Rectal smooth muscle tissue (tissue), 1 donor: ENCODE data around the gene IQSEC1.

Source experiments
- H3K27ac ChIP-seq: one replicate; pipeline ENCODE4 v1.7.0; 2013; ENCODE audit warnings: low read depth, low read length, inconsistent platforms
- H3K27me3 ChIP-seq: one replicate; pipeline ENCODE4 v1.7.0; 2013; ENCODE audit warnings: low read length; ENCODE audit not compliant: control insufficient read depth, insufficient read depth
- H3K36me3 ChIP-seq: one replicate; pipeline ENCODE4 v1.7.0; 2013; ENCODE audit warnings: low read length; ENCODE audit not compliant: control insufficient read depth, insufficient read depth
- H3K4me1 ChIP-seq: one replicate; pipeline ENCODE4 v1.7.0; 2013; ENCODE audit warnings: low read length; ENCODE audit not compliant: control insufficient read depth, insufficient read depth
- H3K4me3 ChIP-seq: one replicate; pipeline ENCODE4 v1.7.0; 2013; ENCODE audit warnings: low read length
- H3K9ac ChIP-seq: one replicate; pipeline ENCODE4 v1.7.0; 2013; ENCODE audit warnings: low read length

The IQSEC1 gene

GRCh38 chr3:12947504-12948369 lies 125.5 kb downstream of the IQSEC1 start:
- H3K9ac ChIP-seq = no peak overlapping the region
- no peaks in the 10 kb centered on the region for H3K27me3 ChIP-seq
- H3K27ac ChIP-seq = no peak overlapping the region
- no peak overlapping the region for H3K4me3 ChIP-seq
- H3K4me1 ChIP-seq = peaks cover 26% of the 10 kb centered on the region
- H3K36me3 ChIP-seq = no peaks in the 10 kb centered on the region

- Histone ChIP-seq H3K27ac (no peak overlapping the region), H3K9ac (no peak overlapping the region), H3K4me1 (peaks cover 26% of the 10 kb centered on the region), H3K4me3 (no peak overlapping the region), H3K36me3 (no peaks in the 10 kb centered on the region), H3K27me3 (no peaks in the 10 kb centered on the region)
These were observed 126.4 kb downstream of the IQSEC1 start for GRCh38 chr3:12946649-12947316.

- Histone ChIP-seq H3K27me3 (no peaks in the 10 kb centered on the region), H3K9ac (no peak overlapping the region), H3K27ac (no peak overlapping the region), H3K4me1 (peaks cover 26% of the 10 kb centered on the region), H3K36me3 (peaks cover 3% of the 10 kb centered on the region), H3K4me3 (no peak overlapping the region)
These were observed 127.0 kb downstream of the IQSEC1 start for GRCh38 chr3:12946251-12946648.

GRCh38 chr3:12944849-12945248 lies 128.4 kb downstream of the IQSEC1 start:
- H3K4me3 ChIP-seq = no peak overlapping the region
- peaks cover 5% of the 10 kb centered on the region for H3K36me3 ChIP-seq
- H3K27ac ChIP-seq = no peak overlapping the region
- no peak overlapping the region for H3K9ac ChIP-seq
- H3K27me3 ChIP-seq = no peaks in the 10 kb centered on the region
- H3K4me1 ChIP-seq = peaks cover 26% of the 10 kb centered on the region

GRCh38 chr3:12944413-12944812 lies 128.8 kb downstream of the IQSEC1 start:
- H3K9ac ChIP-seq = no peak overlapping the region
- H3K4me1 ChIP-seq = peaks cover 26% of the 10 kb centered on the region
- no peak overlapping the region for H3K4me3 ChIP-seq
- H3K36me3 ChIP-seq = peaks cover 5% of the 10 kb centered on the region
- H3K27me3 ChIP-seq = no peaks in the 10 kb centered on the region
- no peak overlapping the region for H3K27ac ChIP-seq

- H3K4me1 ChIP-seq = peaks cover 33% of the 10 kb centered on the region
These were observed 129.9 kb downstream of the IQSEC1 start for GRCh38 chr3:12943124-12944021.

GRCh38 chr3:12941495-12942023 lies 131.7 kb downstream of the IQSEC1 start:
- H3K9ac ChIP-seq = no peak overlapping the region
- peaks cover 8% of the 10 kb centered on the region for H3K36me3 ChIP-seq
- H3K4me1 ChIP-seq = peaks cover 25% of the 10 kb centered on the region
- H3K4me3 ChIP-seq = no peak overlapping the region
- no peak overlapping the region for H3K27ac ChIP-seq
- no peaks in the 10 kb centered on the region for H3K27me3 ChIP-seq

More at GRCh38 chr3:12943124-12944021, 129.9 kb downstream of the IQSEC1 start:
- Histone ChIP-seq H3K9ac (no peak overlapping the region), H3K4me3 (no peak overlapping the region), H3K27ac (no peak overlapping the region), H3K27me3 (no peaks in the 10 kb centered on the region), H3K36me3 (peaks cover 5% of the 10 kb centered on the region)

- Histone ChIP-seq H3K4me3 (no peak overlapping the region), H3K9ac (no peak overlapping the region), H3K36me3 (peaks cover 8% of the 10 kb centered on the region), H3K27ac (no peak overlapping the region), H3K27me3 (no peaks in the 10 kb centered on the region), H3K4me1 (peaks cover 24% of the 10 kb centered on the region)
These were observed 132.4 kb downstream of the IQSEC1 start for GRCh38 chr3:12940854-12941253.

GRCh38 chr3:12939137-12939536 lies 134.1 kb downstream of the IQSEC1 start:
- H3K4me1 ChIP-seq = peaks cover 32% of the 10 kb centered on the region
- peaks cover 9% of the 10 kb centered on the region for H3K36me3 ChIP-seq
- peak overlapping the region; percentile 64 for H3K27ac ChIP-seq
- H3K9ac ChIP-seq = no peak overlapping the region
- H3K27me3 ChIP-seq = no peaks in the 10 kb centered on the region
- no peak overlapping the region for H3K4me3 ChIP-seq

GRCh38 chr3:12938258-12938711 lies 134.9 kb downstream of the IQSEC1 start:
- H3K4me1 ChIP-seq = peaks cover 34% of the 10 kb centered on the region
- H3K4me3 ChIP-seq = no peak overlapping the region
- H3K9ac ChIP-seq = no peak overlapping the region
- H3K36me3 ChIP-seq = peaks cover 14% of the 10 kb centered on the region
- H3K27me3 ChIP-seq = no peaks in the 10 kb centered on the region
- peak overlapping the region; percentile 64 for H3K27ac ChIP-seq

- H3K36me3 ChIP-seq = peaks cover 11% of the 10 kb centered on the region
- H3K9ac ChIP-seq = no peak overlapping the region
- H3K27me3 ChIP-seq = no peaks in the 10 kb centered on the region
- peaks cover 43% of the 10 kb centered on the region for H3K4me1 ChIP-seq
- H3K27ac ChIP-seq = no peak overlapping the region
- no peak overlapping the region for H3K4me3 ChIP-seq
These were observed 137.1 kb downstream of the IQSEC1 start for GRCh38 chr3:12935861-12936830.
